HG03135 (cell line): Measurements from ENCODE around the gene NTMT1.

ENCODE experiments used
- ATAC-seq: cut with Tn5 transposase; IDR thresholded peaks from one replicate; pipeline ENCODE4 v1.9.1; 2021; ENCODE audit warnings: mild to moderate bottlenecking, moderate library complexity; ENCODE audit not compliant: unreplicated experiment

Gene NTMT1

GRCh38 chr9:129596541-129597331, 29.2 kb upstream of the NTMT1 start:
- no peak for ATAC-seq

- ATAC-seq = no peak
These were observed 28.4 kb upstream of the NTMT1 start for GRCh38 chr9:129597355-129598088.

GRCh38 chr9:129598089-129598596, 27.8 kb upstream of the NTMT1 start:
- no peak for ATAC-seq

- ATAC-seq = no peak
These were observed 24.8 kb upstream of the NTMT1 start for GRCh38 chr9:129601082-129601674.

DNA sequence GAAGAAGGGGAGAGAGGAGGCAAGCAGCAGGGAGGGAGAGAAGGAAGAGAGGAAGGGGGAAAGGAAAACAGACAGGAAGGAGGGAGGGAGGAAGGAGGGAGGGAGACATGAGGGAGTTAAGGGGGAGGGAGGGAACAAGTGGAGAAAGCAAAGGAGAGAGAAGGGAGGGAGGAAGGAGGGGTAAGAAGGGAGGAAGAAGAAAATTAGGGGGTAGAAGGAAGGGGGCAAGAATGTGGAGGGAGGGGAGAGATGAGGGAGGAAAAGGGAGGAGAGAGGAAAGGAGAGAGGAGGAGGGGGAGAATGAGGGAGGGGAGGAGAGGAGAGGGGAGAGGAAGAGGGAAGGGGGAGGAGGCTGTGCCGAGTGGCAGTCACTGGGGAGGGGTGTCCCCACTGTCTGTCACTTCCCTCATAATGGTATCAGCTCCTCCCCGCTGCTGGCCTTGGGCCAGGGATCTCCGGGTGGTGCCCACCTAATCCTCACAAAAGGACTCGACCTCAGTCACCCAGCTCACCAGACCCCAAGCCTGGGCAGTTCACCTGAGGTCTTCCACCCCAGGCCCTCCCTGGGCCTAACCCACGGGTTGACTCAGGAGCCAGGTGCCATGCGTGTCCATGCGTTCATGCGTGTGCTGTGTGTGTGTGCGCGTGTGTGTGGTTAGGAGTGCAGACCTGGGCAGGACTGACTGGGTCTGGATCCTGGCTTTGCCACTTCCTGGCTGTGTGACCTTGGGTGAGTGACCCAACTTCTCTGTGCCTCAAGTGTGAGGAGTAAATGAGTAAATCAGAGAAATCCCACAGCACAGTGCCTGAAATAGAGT, 23.2 kb upstream of the NTMT1 start:
- ATAC-seq = no peak

GRCh38 chr9:129604056-129604765, 21.8 kb upstream of the NTMT1 start:
- ATAC-seq = no peak

- no peak for ATAC-seq
These were observed 21.2 kb upstream of the NTMT1 start for GRCh38 chr9:129604766-129605163.

- no peak for ATAC-seq
These were observed 19.6 kb upstream of the NTMT1 start for GRCh38 chr9:129606161-129607026.

DNA sequence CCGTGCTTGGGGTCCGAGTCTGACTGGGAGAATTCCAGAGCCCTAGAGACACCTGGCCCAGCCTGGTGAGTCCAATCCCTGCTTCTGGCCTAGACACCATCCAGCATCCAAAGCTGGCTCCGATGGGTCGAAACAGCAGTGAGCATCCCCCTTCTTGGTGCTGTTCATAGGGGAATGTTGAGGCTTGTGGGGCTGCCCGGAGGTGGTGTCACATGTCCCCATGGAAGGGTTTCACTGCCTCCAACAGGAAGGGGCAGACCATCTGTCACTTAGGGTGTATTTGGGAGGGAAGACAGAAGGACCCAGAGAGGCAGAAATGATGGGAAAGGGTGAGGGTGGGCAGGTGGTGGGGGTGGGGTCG, 19.0 kb upstream of the NTMT1 start:
- ATAC-seq = no peak

GRCh38 chr9:129608561-129609481, 17.1 kb upstream of the NTMT1 start:
- ATAC-seq = no peak

DNA sequence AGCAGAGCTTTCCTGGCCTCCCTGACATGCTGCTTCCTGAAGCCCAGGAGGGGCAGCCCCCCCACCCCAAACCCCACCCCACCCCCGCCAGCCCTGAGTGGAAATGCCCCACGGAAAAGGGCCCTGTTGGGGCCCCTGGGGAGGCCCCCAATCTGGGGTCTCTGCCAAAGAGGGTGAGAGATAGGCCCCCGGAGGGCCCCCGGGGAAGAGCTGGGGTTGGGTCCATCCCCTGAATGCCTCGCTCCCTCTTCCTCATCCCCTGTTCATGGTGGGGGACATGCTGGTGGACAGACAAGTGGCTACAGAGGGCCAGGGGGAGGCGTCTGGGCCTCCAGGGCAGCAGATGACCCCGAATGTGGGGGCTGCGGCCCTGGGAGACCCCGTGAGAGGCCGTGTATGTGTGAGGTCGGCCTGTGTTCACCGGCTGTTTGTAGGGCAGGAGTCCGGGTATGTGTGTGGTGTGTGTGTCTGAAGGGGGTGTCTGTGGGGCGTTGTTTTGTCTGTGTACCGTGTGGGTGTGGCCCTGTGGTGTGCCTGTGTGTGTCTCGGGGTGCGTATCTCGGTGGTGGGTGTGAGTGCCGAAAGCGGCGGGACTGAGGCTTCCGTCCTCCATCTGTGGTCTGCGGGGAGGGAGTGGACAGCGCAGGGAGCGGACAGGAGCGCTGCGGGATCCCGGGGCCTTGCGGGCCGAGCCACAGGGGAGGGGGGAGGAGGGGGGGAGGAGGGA, 16.3 kb upstream of the NTMT1 start:
- ATAC-seq = no peak

DNA sequence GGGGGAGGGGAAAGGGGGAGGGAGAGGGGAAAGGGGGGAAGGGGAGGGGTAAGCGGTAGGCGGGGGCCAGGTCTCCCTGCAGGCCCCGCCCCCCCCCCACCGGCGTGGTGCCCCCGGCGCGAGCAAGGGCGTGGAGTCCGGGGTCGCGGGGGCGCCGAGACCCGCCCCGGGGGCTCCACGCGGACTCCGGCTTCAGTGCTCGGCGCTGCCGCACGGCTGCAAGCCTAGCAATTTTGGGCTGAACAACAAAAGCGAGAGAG, 15.8 kb upstream of the NTMT1 start:
- ATAC-seq = no peak

- ATAC-seq = peak; percentile 52
These were observed 15.3 kb upstream of the NTMT1 start for GRCh38 chr9:129610473-129611306.

DNA sequence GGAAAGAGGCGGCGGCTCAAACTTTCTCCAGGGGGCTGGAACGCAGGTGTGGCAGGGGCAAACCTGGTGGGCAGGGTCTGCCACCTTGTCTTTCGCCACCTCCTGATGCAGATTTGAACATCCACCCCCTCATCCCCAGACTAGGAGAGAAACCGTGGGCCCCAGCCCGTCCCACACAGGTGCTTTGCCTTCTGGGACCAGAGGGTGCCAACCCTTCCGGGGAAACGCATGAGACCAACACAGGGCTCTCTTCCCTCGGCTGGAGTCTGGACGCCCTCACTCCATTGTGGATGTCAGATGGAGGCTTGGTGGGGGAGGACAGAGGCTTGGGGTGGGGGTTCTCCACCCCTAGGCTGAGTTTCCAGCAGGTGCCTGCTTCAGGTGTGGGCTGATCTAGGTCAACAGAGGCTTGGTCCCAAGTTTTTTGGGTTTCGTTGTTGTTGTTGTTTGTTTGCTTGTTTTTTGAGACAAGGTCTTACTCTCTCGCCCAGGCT, 14.6 kb upstream of the NTMT1 start:
- ATAC-seq = no peak

- no peak for ATAC-seq
These were observed 13.8 kb upstream of the NTMT1 start for GRCh38 chr9:129612123-129612522.

- no peak for ATAC-seq
These were observed 13.0 kb upstream of the NTMT1 start for GRCh38 chr9:129612815-129613519.
